Keratinocyte (primary cell): Measurements from ENCODE around the gene ITGB2. TPM values are rescaled to one million over a fixed set of nuclear protein-coding genes. Genes with fewer than 3 reads are reported as not detected.

ENCODE experiments used
- DNase-seq: peaks from one replicate; pipeline ENCODE4 v3.0.0-alpha.2; 2011; ENCODE audit warnings: low read depth, missing footprints, low spot score
- FAIRE-seq: peaks from 2 replicates; lab custom pipeline; 2011; peaks lifted over from hg19 to GRCh38; lab: Jason Lieb, UNC
- H2AFZ ChIP-seq: 2 replicates; pipeline ENCODE4 v1.6.0; 2012; ENCODE audit warnings: low read length, control low read depth, inconsistent platforms; ENCODE audit not compliant: control insufficient read depth
- H3K27ac ChIP-seq: 2 replicates; pipeline ENCODE4 v1.5.1; 2011; ENCODE audit warnings: low read length; ENCODE audit not compliant: control insufficient read depth, insufficient read depth
- H3K27me3 ChIP-seq: 3 replicates; pipeline ENCODE4 v1.6.0; 2011; ENCODE audit warnings: low read length; ENCODE audit not compliant: control insufficient read depth, insufficient read depth; ENCODE audit errors: extremely low read depth
- H3K36me3 ChIP-seq, 2 experiments: 2 replicates in 1 of 2; 3 replicates in 1 of 2; pipeline ENCODE4 v1.5.1; 2011; ENCODE audit warnings: low read length in 2 of 2, mild to moderate bottlenecking in 1 of 2; ENCODE audit not compliant: control insufficient read depth in 2 of 2, insufficient read depth in 2 of 2; ENCODE audit errors: extremely low read depth in 1 of 2
- H3K4me1 ChIP-seq: 3 replicates; pipeline ENCODE4 v1.5.1; 2011; ENCODE audit warnings: low read length; ENCODE audit not compliant: control insufficient read depth, insufficient read depth; ENCODE audit errors: extremely low read depth
- H3K4me2 ChIP-seq: 3 replicates; pipeline ENCODE4 v1.6.0; 2011; ENCODE audit warnings: low read depth, low read length; ENCODE audit not compliant: control insufficient read depth, insufficient read depth; ENCODE audit errors: extremely low read depth
- H3K4me3 ChIP-seq, 3 experiments: fragments of 200-600 bp in 1 of 3; sonication (generic) in 1 of 3; 2 replicates in 2 of 3; 3 replicates in 1 of 3; pipeline ENCODE4 v1.5.1; 2011 to 2016; ENCODE audit warnings: low read length in 3 of 3, mild to moderate bottlenecking in 3 of 3, control low read depth in 2 of 3, inconsistent platforms in 1 of 3, low read depth in 1 of 3, mixed read lengths in 1 of 3, mixed run types in 1 of 3, moderate library complexity in 1 of 3; ENCODE audit not compliant: control insufficient read depth in 2 of 3, insufficient read depth in 2 of 3; ENCODE audit errors: extremely low read depth in 1 of 3
- H3K79me2 ChIP-seq: 2 replicates; pipeline ENCODE4 v1.6.0; 2012; ENCODE audit warnings: low read length; ENCODE audit not compliant: control insufficient read depth, insufficient read depth
- H3K9ac ChIP-seq: 3 replicates; pipeline ENCODE4 v1.6.0; 2011; ENCODE audit warnings: low read length; ENCODE audit not compliant: control insufficient read depth, insufficient read depth; ENCODE audit errors: extremely low read depth
- H3K9me1 ChIP-seq: 3 replicates; pipeline ENCODE4 v1.6.0; 2011; ENCODE audit warnings: low read length; ENCODE audit not compliant: control insufficient read depth, insufficient read depth; ENCODE audit errors: extremely low read depth
- H3K9me3 ChIP-seq: 2 replicates; pipeline ENCODE4 v1.5.1; 2012; ENCODE audit warnings: low read depth, low read length; ENCODE audit not compliant: control insufficient read depth
- H4K20me1 ChIP-seq: 3 replicates; pipeline ENCODE4 v1.6.0; 2011; ENCODE audit warnings: low read length; ENCODE audit not compliant: control insufficient read depth, insufficient read depth; ENCODE audit errors: extremely low read depth
- CTCF ChIP-seq, 3 experiments: IDR thresholded peaks in 1 of 3; conservative IDR thresholded peaks in 1 of 3; optimal IDR thresholded peaks in 1 of 3; 2 replicates in 2 of 3; 3 replicates in 1 of 3; pipeline versions ENCODE3 to v1.5.1; 2011; ENCODE audit warnings: low read length in 3 of 3, mild to moderate bottlenecking in 3 of 3, moderate library complexity in 2 of 3, control low read depth in 1 of 3, inconsistent platforms in 1 of 3; ENCODE audit not compliant: insufficient read depth in 2 of 3; ENCODE audit errors: extremely low read depth in 1 of 3
- EZH2 ChIP-seq: IDR thresholded peaks from one replicate; pipeline ENCODE4 v1.6.1; 2012; ENCODE audit warnings: inconsistent platforms, mild to moderate bottlenecking, low read length, moderate library complexity
- dilution Hi-C: fragments of 300-500 bp; cut with MboI; formaldehyde crosslinking; loops from one replicate; pipeline ENCODE4 v1.7.0; 2020; ENCODE audit warnings: low sequenced_read_pairs; ENCODE audit not compliant: extremely low pct_ligation_motif_present
- polyA plus RNA-seq, 5 experiments: library from polyadenylated mRNA; depleted of rRNA in 3 of 5; stranded (reverse) in 3 of 5; stranded (forward) in 1 of 5; unstranded in 1 of 5; fragments of >200 nt; gene quantifications; 1 replicate in 1 of 5; 2 replicates in 3 of 5; 3 replicates in 1 of 5; pipeline versions ENCODE4 v1.2.1 to v1.2.3, GENCODE V29; 2011 to 2012; ENCODE audit warnings: missing spikeins in 2 of 5, low read depth in 1 of 5, low replicate concordance in 1 of 5

Gene ITGB2
- polyA plus RNA-seq, 1 donor (not counting 4 experiments of a cell fraction or from before 2014, with no cell fraction given) = 0.55 TPM

- Histone ChIP-seq H3K9me3 (no peaks in the 10 kb centered on the region), H3K79me2 (no peaks in the 10 kb centered on the region), H2AFZ (no peak overlapping the region), H3K9ac (no peak overlapping the region), H3K9me1 (no peaks in the 10 kb centered on the region), H3K4me1 (peaks cover 15% of the 10 kb centered on the region), H3K27me3 (peaks cover 70% of the 10 kb centered on the region), H3K36me3 (no peaks in the 10 kb centered on the region), H3K4me2 (no peak overlapping the region), H3K27ac (no peak overlapping the region), H3K4me3 (no peak overlapping the region), H4K20me1 (no peaks in the 10 kb centered on the region)
- FAIRE-seq (no peak), DNase-seq (no peak)
- dilution Hi-C loops = no loop called here
- TF ChIP-seq EZH2 (no peak), CTCF (optimal IDR thresholded peaks at IDR 0.05 in 1 of 3, IDR thresholded peaks at IDR 0.05 in 1 of 3, conservative IDR thresholded peaks at IDR 0.05 in 1 of 3; ENCODE audit: extremely low read depth in 1 of 3, insufficient read depth in 2 of 3, low read length in 3 of 3) (no peak)
Measured at GRCh38 chr21:44887807-44888580, 32.7 kb downstream of the ITGB2 start.

GRCh38 chr21:44887126-44887806 lies 33.4 kb downstream of the ITGB2 start:
- Histone ChIP-seq H3K36me3 (no peaks in the 10 kb centered on the region), H3K9ac (no peak overlapping the region)

More at GRCh38 chr21:44887126-44887806, 33.4 kb downstream of the ITGB2 start:
- TF ChIP-seq CTCF (optimal IDR thresholded peaks at IDR 0.05 in 1 of 3, IDR thresholded peaks at IDR 0.05 in 1 of 3, conservative IDR thresholded peaks at IDR 0.05 in 1 of 3; ENCODE audit: extremely low read depth in 1 of 3, insufficient read depth in 2 of 3, low read length in 3 of 3) (no peak), EZH2 (no peak)
- Histone ChIP-seq H3K4me3 (no peak overlapping the region), H4K20me1 (no peaks in the 10 kb centered on the region), H2AFZ (no peak overlapping the region), H3K27ac (no peak overlapping the region), H3K4me2 (no peak overlapping the region), H3K27me3 (peaks cover 66% of the 10 kb centered on the region), H3K9me1 (no peaks in the 10 kb centered on the region), H3K9me3 (no peaks in the 10 kb centered on the region), H3K79me2 (no peaks in the 10 kb centered on the region), H3K4me1 (peaks cover 22% of the 10 kb centered on the region)
- dilution Hi-C loops = no loop called here
- DNase-seq (no peak), FAIRE-seq (no peak)
